H9 (cell line): ENCODE results near the gene DGUOK. TPM values are rescaled to one million over a fixed set of nuclear protein-coding genes. Genes with fewer than 3 reads are reported as not detected.
A peak's percentile ranks its signal among the peaks of the same experiment; 100 is the strongest.

Source experiments
- DNase-seq: peaks from one replicate; pipeline ENCODE4 v3.0.0-alpha.2; 2017
- H2AFZ ChIP-seq: one replicate; pipeline ENCODE4 v1.6.1; 2013; ENCODE audit warnings: mild to moderate bottlenecking, low read length, control low read depth, moderate library complexity
- H2AK5ac ChIP-seq: 2 replicates; pipeline ENCODE4 v1.6.1; 2013; ENCODE audit warnings: low read length, control low read depth, mixed read lengths; ENCODE audit not compliant: insufficient read length
- H2BK120ac ChIP-seq: one replicate; pipeline ENCODE4 v1.6.1; 2013; ENCODE audit warnings: low read depth, mild to moderate bottlenecking, low read length, control low read depth, inconsistent platforms; ENCODE audit not compliant: poor library complexity, severe bottlenecking
- H2BK12ac ChIP-seq: 2 replicates; pipeline ENCODE4 v1.6.1; 2013; ENCODE audit warnings: low read length, control low read depth, mixed read lengths, low read depth; ENCODE audit not compliant: insufficient read length
- H2BK15ac ChIP-seq: 2 replicates; pipeline ENCODE4 v1.6.1; 2013; ENCODE audit warnings: low read depth, low read length, control low read depth
- H2BK20ac ChIP-seq: one replicate; pipeline ENCODE4 v1.6.1; 2013; ENCODE audit warnings: low read depth, mild to moderate bottlenecking, low read length, control low read depth, inconsistent platforms; ENCODE audit not compliant: poor library complexity, severe bottlenecking
- H2BK5ac ChIP-seq: 2 replicates; pipeline ENCODE4 v1.6.1; 2013; ENCODE audit warnings: low read length, control low read depth, mixed read lengths; ENCODE audit not compliant: insufficient read length
- H3K14ac ChIP-seq: 2 replicates; pipeline ENCODE4 v1.6.1; 2013; ENCODE audit warnings: low read length, control low read depth; ENCODE audit not compliant: insufficient read depth
- H3K18ac ChIP-seq: 2 replicates; pipeline ENCODE4 v1.6.1; 2013; ENCODE audit warnings: low read depth, mild to moderate bottlenecking, mixed read lengths, low read length, control low read depth; ENCODE audit not compliant: insufficient read length
- H3K23ac ChIP-seq: 2 replicates; pipeline ENCODE4 v1.6.1; 2013; ENCODE audit warnings: low read length, control low read depth, mixed read lengths, low read depth; ENCODE audit not compliant: insufficient read length
- H3K23me2 ChIP-seq: 2 replicates; pipeline ENCODE4 v1.6.1; 2013; ENCODE audit warnings: low read depth, mild to moderate bottlenecking, mixed read lengths, low read length, control low read depth; ENCODE audit not compliant: insufficient read length, poor library complexity, severe bottlenecking
- H3K27ac ChIP-seq: 2 replicates; pipeline ENCODE4 v1.5.1; 2013; ENCODE audit warnings: low read length, control low read depth, mixed read lengths, low read depth; ENCODE audit not compliant: insufficient read length
- H3K27me3 ChIP-seq: 2 replicates; pipeline ENCODE4 v1.6.1; 2013; ENCODE audit warnings: low read length, control low read depth, inconsistent platforms; ENCODE audit not compliant: insufficient read depth
- H3K4ac ChIP-seq: 2 replicates; pipeline ENCODE4 v1.6.1; 2013; ENCODE audit warnings: low read depth, mild to moderate bottlenecking, control low read depth, inconsistent platforms, low read length, moderate library complexity
- H3K4me1 ChIP-seq: 2 replicates; pipeline ENCODE4 v1.6.1; 2013; ENCODE audit warnings: low read length, control low read depth, inconsistent platforms; ENCODE audit not compliant: insufficient read depth
- H3K4me2 ChIP-seq: 2 replicates; pipeline ENCODE4 v1.6.1; 2013; ENCODE audit warnings: low read length, control low read depth, mixed read lengths; ENCODE audit not compliant: insufficient read length, insufficient read depth
- H3K56ac ChIP-seq: 2 replicates; pipeline ENCODE4 v1.6.1; 2013; ENCODE audit warnings: low read depth, mild to moderate bottlenecking, mixed read lengths, low read length, control low read depth; ENCODE audit not compliant: insufficient read length
- H3K79me1 ChIP-seq: 2 replicates; pipeline ENCODE4 v1.6.1; 2013; ENCODE audit warnings: low read depth, mild to moderate bottlenecking, moderate library complexity, low read length, control low read depth, inconsistent platforms; ENCODE audit not compliant: insufficient read depth, poor library complexity, severe bottlenecking
- H3K79me2 ChIP-seq: 2 replicates; pipeline ENCODE4 v1.6.1; 2013; ENCODE audit warnings: low read length, control low read depth, inconsistent platforms; ENCODE audit not compliant: insufficient read depth
- H3K9ac ChIP-seq: 2 replicates; pipeline ENCODE4 v1.6.1; 2013; ENCODE audit warnings: low read length, control low read depth, mixed read lengths; ENCODE audit not compliant: insufficient read length; ENCODE audit errors: extremely low read depth
- H3K9me3 ChIP-seq: one replicate; pipeline ENCODE4 v1.6.1; 2013; ENCODE audit warnings: low read depth, low read length, inconsistent platforms; ENCODE audit not compliant: control insufficient read depth
- H3T11ph ChIP-seq: one replicate; pipeline ENCODE4 v1.6.1; 2013; ENCODE audit warnings: mild to moderate bottlenecking, low read length, control low read depth, inconsistent platforms
- H4K20me1 ChIP-seq: one replicate; pipeline ENCODE4 v1.6.1; 2013; ENCODE audit not compliant: control insufficient read depth, insufficient read length, insufficient read depth
- H4K5ac ChIP-seq: 2 replicates; pipeline ENCODE4 v1.6.1; 2013; ENCODE audit warnings: low read depth, mild to moderate bottlenecking, mixed read lengths, low read length, control low read depth; ENCODE audit not compliant: insufficient read length
- H4K8ac ChIP-seq: replicated peaks from 2 replicates; pipeline ENCODE4 v1.6.1; 2013; ENCODE audit warnings: low read length, control low read depth, mixed read lengths, low read depth; ENCODE audit not compliant: insufficient read length
- H4K91ac ChIP-seq: 2 replicates; pipeline ENCODE4 v1.6.1; 2013; ENCODE audit warnings: low read depth, mild to moderate bottlenecking, moderate library complexity, mixed read lengths, low read length, control low read depth; ENCODE audit not compliant: insufficient read length
- H3K27ac Mint-ChIP-seq, 3 experiments: 2 replicates in 2 of 3; 3 replicates in 1 of 3; pipeline ENCODE4 v1.8.0; 2020 to 2021; ENCODE audit warnings: mixed read lengths in 3 of 3, mild to moderate bottlenecking in 1 of 3, moderate library complexity in 1 of 3
- H3K27me3 Mint-ChIP-seq: 2 replicates; pipeline ENCODE4 v1.8.0; 2021; ENCODE audit warnings: low read depth, mild to moderate bottlenecking, moderate library complexity, mixed read lengths
- H3K36me3 Mint-ChIP-seq, 3 experiments: 2 replicates in 2 of 3; 3 replicates in 1 of 3; pipeline ENCODE4 v1.8.0; 2020 to 2021; ENCODE audit warnings: low read depth in 3 of 3, mixed read lengths in 3 of 3; ENCODE audit not compliant: insufficient read depth in 1 of 3
- H3K4me1 Mint-ChIP-seq, 2 experiments: 2 replicates each; pipeline ENCODE4 v1.8.0; 2020; ENCODE audit warnings: mixed read lengths in 2 of 2
- H3K4me3 Mint-ChIP-seq, 2 experiments: 2 replicates in 1 of 2; 3 replicates in 1 of 2; pipeline ENCODE4 v1.8.0; 2020 to 2021; ENCODE audit warnings: mild to moderate bottlenecking in 2 of 2, mixed read lengths in 2 of 2, moderate library complexity in 1 of 2
- H3K9me3 Mint-ChIP-seq, 2 experiments: 2 replicates in 1 of 2; 3 replicates in 1 of 2; pipeline ENCODE4 v1.8.0; 2020; ENCODE audit warnings: mild to moderate bottlenecking in 2 of 2, mixed read lengths in 2 of 2, moderate library complexity in 1 of 2
- WGBS: extraction: QIAGEN DNeasy Blood & Tissue Kit; methylation state at CpG from one replicate; pipeline ENCODE4 v1.1.7; 2013; ENCODE audit warnings: missing lambda C conversion rate, low lambda C conversion rate, mixed read lengths; ENCODE audit not compliant: insufficient read length; ENCODE audit errors: extremely low coverage; 5-methylcytosine and 5-hydroxymethylcytosine counted together
- total RNA-seq: library from RNA; stranded (reverse); gene quantifications from 2 replicates; pipeline ENCODE4 v1.2.1, GENCODE V29; 2021
- TF ChIP-seq, protein P1 (sequence below): fragments of 200-600 bp; sonication (generic); conservative IDR thresholded peaks from 3 replicates; pipeline ENCODE4 v1.8.0; 2021; ENCODE audit warnings: antibody characterized with exemption, mild to moderate bottlenecking

Gene DGUOK
- total RNA-seq, 1 experiment from 2014 or later, result 98.5 TPM

DNA sequence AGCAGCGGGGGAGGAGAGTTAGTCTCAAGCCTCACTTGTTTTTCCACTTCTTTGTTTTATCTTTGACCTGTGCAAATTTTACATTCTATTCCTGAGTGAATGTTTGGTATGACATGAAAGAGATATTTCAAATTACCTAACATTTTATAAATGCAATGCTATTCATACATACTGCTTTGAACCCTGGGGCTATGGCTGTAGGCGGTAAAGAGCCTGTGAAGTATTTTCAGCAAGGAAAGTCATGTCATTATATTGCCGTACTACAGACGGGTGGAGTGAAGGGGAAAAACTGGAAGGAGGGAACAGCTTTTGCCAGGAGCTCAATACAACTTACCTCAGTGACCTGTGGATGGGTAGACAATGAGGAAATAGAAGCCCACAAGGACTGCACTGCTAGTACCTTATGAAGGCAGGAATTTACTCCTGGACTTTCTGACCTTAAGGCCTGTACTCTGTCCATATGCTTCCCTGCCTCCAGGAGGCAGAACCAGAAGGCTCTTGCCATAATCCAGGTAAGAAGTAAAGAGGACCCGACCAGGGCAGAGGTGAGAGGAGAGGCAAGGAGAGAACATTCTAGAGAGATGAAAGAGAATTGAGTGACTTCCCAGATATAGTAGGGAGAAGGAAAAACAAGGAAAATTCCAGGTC is 29.7 kb downstream of the DGUOK start:
- H3K79me2 ChIP-seq, result peaks cover 3% of the 10 kb centered on the region; the same call in 1 of the 2 replicates
- no peak overlapping the region for H2BK15ac ChIP-seq
- H3K18ac ChIP-seq, result no peak overlapping the region
- H2BK20ac ChIP-seq, result no peak overlapping the region
- Mint-ChIP-seq H3K4me1 (no peaks in the 10 kb centered on the region), H3K27me3 (no peaks in the 10 kb centered on the region), H3K4me3 (no peak overlapping the region), H3K9me3 (no peaks in the 10 kb centered on the region), H3K27ac (peak overlapping the region in 2 of 3 experiments; percentile 3 to 59; a peak in 2 of 7 replicates), H3K36me3 (peaks cover 41 to 68% (median 63%) of the 10 kb centered on the region in 3 experiments)
- no peaks in the 10 kb centered on the region for H4K20me1 ChIP-seq
- H3K14ac ChIP-seq, result no peak overlapping the region
- no peak overlapping the region for H3K4ac ChIP-seq
- H3K4me1 ChIP-seq, result no peaks in the 10 kb centered on the region
- H3K9me3 ChIP-seq, result no peaks in the 10 kb centered on the region
- no peak overlapping the region for H3K27ac ChIP-seq
- WGBS, result no CpG with 5 or more reads among the region's 5 CpGs
- DNase-seq, result no peak
- TF ChIP-seq, protein P1, sequence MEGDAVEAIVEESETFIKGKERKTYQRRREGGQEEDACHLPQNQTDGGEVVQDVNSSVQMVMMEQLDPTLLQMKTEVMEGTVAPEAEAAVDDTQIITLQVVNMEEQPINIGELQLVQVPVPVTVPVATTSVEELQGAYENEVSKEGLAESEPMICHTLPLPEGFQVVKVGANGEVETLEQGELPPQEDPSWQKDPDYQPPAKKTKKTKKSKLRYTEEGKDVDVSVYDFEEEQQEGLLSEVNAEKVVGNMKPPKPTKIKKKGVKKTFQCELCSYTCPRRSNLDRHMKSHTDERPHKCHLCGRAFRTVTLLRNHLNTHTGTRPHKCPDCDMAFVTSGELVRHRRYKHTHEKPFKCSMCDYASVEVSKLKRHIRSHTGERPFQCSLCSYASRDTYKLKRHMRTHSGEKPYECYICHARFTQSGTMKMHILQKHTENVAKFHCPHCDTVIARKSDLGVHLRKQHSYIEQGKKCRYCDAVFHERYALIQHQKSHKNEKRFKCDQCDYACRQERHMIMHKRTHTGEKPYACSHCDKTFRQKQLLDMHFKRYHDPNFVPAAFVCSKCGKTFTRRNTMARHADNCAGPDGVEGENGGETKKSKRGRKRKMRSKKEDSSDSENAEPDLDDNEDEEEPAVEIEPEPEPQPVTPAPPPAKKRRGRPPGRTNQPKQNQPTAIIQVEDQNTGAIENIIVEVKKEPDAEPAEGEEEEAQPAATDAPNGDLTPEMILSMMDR, result 0 out of 3 replicates have a peak, but pooled peaks have one; percentile 19
- H3K27me3 ChIP-seq, result no peaks in the 10 kb centered on the region
- no peak overlapping the region for H2AK5ac ChIP-seq
- H4K91ac ChIP-seq, result no peak overlapping the region
- no peak overlapping the region for H3K56ac ChIP-seq
- H3K9ac ChIP-seq, result no peak overlapping the region
- no peak overlapping the region for H2AFZ ChIP-seq
- no peak overlapping the region for H3K4me2 ChIP-seq
- H3K23me2 ChIP-seq, result no peaks in the 10 kb centered on the region
- no peak overlapping the region for H3K23ac ChIP-seq
- H4K5ac ChIP-seq, result no peak overlapping the region
- H2BK12ac ChIP-seq, result no peak overlapping the region
- H2BK120ac ChIP-seq, result no peak overlapping the region
- no peak overlapping the region for H3T11ph ChIP-seq
- peaks cover 3% of the 10 kb centered on the region for H3K79me1 ChIP-seq
- H4K8ac ChIP-seq, result no peak overlapping the region
- no peak overlapping the region for H2BK5ac ChIP-seq
